ENCODE results near the gene GLI1.
"Not testable (repeated sequence)": the region's sequence is repeated elsewhere in the genome, so short reads cannot be mapped to it uniquely, and the experiment has no call there.

Gene GLI1

GRCh38 chr12:57459750-57460467 is at the start of gene GLI1:
Gene GLI1, plus strand, starts transcription at chr12:57459785. Its CDS starts 3,907 bp downstream, at chr12:57463692.
- DNase-seq (ENCODE audit: insufficient read length, low spot score), result peak; percentile 47
- FAIRE-seq, result no peak

GRCh38 chr12:57410534-57410933 is 49.1 kb upstream of the GLI1 start:
- FAIRE-seq, result no peak
- no peak for DNase-seq (ENCODE audit: insufficient read length, low spot score)

- FAIRE-seq; DNase-seq (ENCODE audit: insufficient read length, low spot score): not testable (repeated sequence)
These were observed 45.4 kb upstream of the GLI1 start for GRCh38 chr12:57414160-57414559.

GRCh38 chr12:57415088-57415487 is 44.5 kb upstream of the GLI1 start:
- FAIRE-seq, result no peak
- DNase-seq (ENCODE audit: insufficient read length, low spot score), result no peak

- DNase-seq (ENCODE audit: insufficient read length, low spot score) (no peak), FAIRE-seq (no peak)
These were observed 43.3 kb upstream of the GLI1 start for GRCh38 chr12:57416039-57416996.

GRCh38 chr12:57418255-57418654 is 41.3 kb upstream of the GLI1 start:
- FAIRE-seq, result no peak
- DNase-seq (ENCODE audit: insufficient read length, low spot score), result no peak

- FAIRE-seq, result no peak
These were observed 40.1 kb upstream of the GLI1 start for GRCh38 chr12:57419495-57419894.

GRCh38 chr12:57420482-57420881 is 39.1 kb upstream of the GLI1 start:
- DNase-seq (ENCODE audit: insufficient read length, low spot score) (no peak), FAIRE-seq (no peak)

More at GRCh38 chr12:57419495-57419894, 40.1 kb upstream of the GLI1 start:
- no peak for DNase-seq (ENCODE audit: insufficient read length, low spot score)

- not testable (repeated sequence) for FAIRE-seq; DNase-seq (ENCODE audit: insufficient read length, low spot score)
These were observed 32.6 kb upstream of the GLI1 start for GRCh38 chr12:57426948-57427347.

GRCh38 chr12:57428965-57429364 is 30.6 kb upstream of the GLI1 start:
- FAIRE-seq, result no peak
- no peak for DNase-seq (ENCODE audit: insufficient read length, low spot score)

GRCh38 chr12:57429473-57430111 is 30.0 kb upstream of the GLI1 start:
- FAIRE-seq, result no peak
- DNase-seq (ENCODE audit: insufficient read length, low spot score), result no peak

- no peak for FAIRE-seq
- no peak for DNase-seq (ENCODE audit: insufficient read length, low spot score)
These were observed 29.3 kb upstream of the GLI1 start for GRCh38 chr12:57430112-57430930.

GRCh38 chr12:57430931-57431566 is 28.5 kb upstream of the GLI1 start, which contains the start of gene R3HDM2:
Gene R3HDM2, minus strand, starts transcription at chr12:57431043. Its CDS starts 120,615 bp downstream, at chr12:57310428.
- FAIRE-seq (peak; percentile 54), DNase-seq (ENCODE audit: insufficient read length, low spot score) (peak; percentile 95)

- FAIRE-seq, result no peak
- DNase-seq (ENCODE audit: insufficient read length, low spot score), result no peak
These were observed 27.9 kb upstream of the GLI1 start for GRCh38 chr12:57431654-57432188.

- DNase-seq (ENCODE audit: insufficient read length, low spot score) (no peak), FAIRE-seq (no peak)
These were observed 26.2 kb upstream of the GLI1 start for GRCh38 chr12:57433370-57433769.

GRCh38 chr12:57434517-57435223 is 24.9 kb upstream of the GLI1 start, which contains the start of gene INHBC:
Gene INHBC, plus strand, starts transcription at chr12:57434784. Its CDS starts 103 bp downstream, at chr12:57434887.
- DNase-seq (ENCODE audit: insufficient read length, low spot score), result no peak
- FAIRE-seq, result no peak

GRCh38 chr12:57435293-57435692 is 24.3 kb upstream of the GLI1 start:
- DNase-seq (ENCODE audit: insufficient read length, low spot score) (no peak), FAIRE-seq (no peak)

- DNase-seq (ENCODE audit: insufficient read length, low spot score) (no peak), FAIRE-seq (no peak)
These were observed 21.2 kb upstream of the GLI1 start for GRCh38 chr12:57438400-57438799.

Measured in HTR-8/SVneo (cell line).